ENCODE data around the gene SKI.
A peak's percentile ranks its signal among the peaks of the same experiment; 100 is the strongest.

The SKI gene

GRCh38 chr1:2310332-2311183, 82.4 kb downstream of the SKI start:
- DNase-seq: no peak

GRCh38 chr1:2311184-2312032, 83.3 kb downstream of the SKI start:
- peak; percentile 70 for DNase-seq

GRCh38 chr1:2312160-2312514, 84.0 kb downstream of the SKI start:
- no peak for DNase-seq

- no peak for DNase-seq
Observed at GRCh38 chr1:2312515-2313301, 84.6 kb downstream of the SKI start.

GRCh38 chr1:2313651-2314261, 85.6 kb downstream of the SKI start:
- no peak for DNase-seq

GRCh38 chr1:2314273-2314802, 86.2 kb downstream of the SKI start:
- peak; percentile 80 for DNase-seq

GRCh38 chr1:2314803-2315673, 86.9 kb downstream of the SKI start:
- DNase-seq: peak; percentile 69

GRCh38 chr1:2315674-2316450, 87.7 kb downstream of the SKI start:
- DNase-seq: no peak

- no peak for DNase-seq
Observed at GRCh38 chr1:2316451-2316961, 88.4 kb downstream of the SKI start.

GRCh38 chr1:2317230-2318065, 89.3 kb downstream of the SKI start:
- no peak for DNase-seq

- no peak for DNase-seq
Observed at GRCh38 chr1:2318314-2319278, 90.5 kb downstream of the SKI start.

- DNase-seq: no peak
Observed at GRCh38 chr1:2319291-2319690, 91.2 kb downstream of the SKI start.

- no peak for DNase-seq
Observed at GRCh38 chr1:2320006-2320405, 91.9 kb downstream of the SKI start.

GRCh38 chr1:2320760-2321667, 92.9 kb downstream of the SKI start:
- DNase-seq: no peak

- peak; percentile 88 for DNase-seq
Observed at GRCh38 chr1:2322065-2322571, 94.0 kb downstream of the SKI start.

- no peak for DNase-seq
Observed at GRCh38 chr1:2322581-2323211, 94.6 kb downstream of the SKI start.

Measured in fibroblast of skin of back (primary cell).